Occipital lobe (tissue), 3 donors: ENCODE measurements around the gene KTI12. TPM values are rescaled to one million over a fixed set of nuclear protein-coding genes. Genes with fewer than 3 reads are reported as not detected.

Experiments used
- DNase-seq: peaks from one replicate; lab custom pipeline; 2025; lab: John Stamatoyannopoulos, UW
- small RNA-seq: library from RNA; depleted of rRNA; stranded (forward); fragments of <200 nt; gene quantifications from one replicate; pipeline ENCODE3, GENCODE V24; 2014
- total RNA-seq: library from RNA; depleted of rRNA; stranded (reverse); fragments of >200 nt; gene quantifications from one replicate; pipeline ENCODE4 v1.2.3, GENCODE V29; 2014

The KTI12 gene
- total RNA-seq, 1 donor from 2014 or later: 10.5 TPM

GRCh38 chr1:51989582-51990477 lies 43.8 kb downstream of the KTI12 start:
- no peak for DNase-seq

GRCh38 chr1:51988254-51988653 lies 45.4 kb downstream of the KTI12 start:
- DNase-seq: no peak

- DNase-seq: no peak
Observed at GRCh38 chr1:51986718-51987117, 46.9 kb downstream of the KTI12 start.

- DNase-seq: no peak
Observed at GRCh38 chr1:51982161-51982560, 51.4 kb downstream of the KTI12 start.

Small RNA genes within 50 kb of the gene (small RNA-seq; reads per million reads assigned to genes)
- gene RN7SL290P: not detected

Other genes starting within 250 kb of the KTI12 start
- 76.0 TPM for gene NRDC, start 155.1 kb downstream of the KTI12 start, total RNA-seq
- gene RAB3B, start 43.1 kb downstream of the KTI12 start, total RNA-seq: 8.4 TPM
- gene TXNDC12, start 21.4 kb upstream of the KTI12 start, total RNA-seq: 15.3 TPM
- 178 TPM for gene BTF3L4, start 22.5 kb upstream of the KTI12 start, total RNA-seq
- gene ZFYVE9, start 108.3 kb upstream of the KTI12 start, total RNA-seq: 85.6 TPM